SK-N-SH (cell line): Measurements from ENCODE around the gene AUTS2. TPM values are rescaled to one million over a fixed set of nuclear protein-coding genes. Genes with fewer than 3 reads are reported as not detected.

ENCODE experiments used
- CTCF ChIA-PET: fragments of 300-600, 350-600 bp; formaldehyde crosslinking; extraction: SDS; loops from one replicate; lab custom pipeline; 2021; lab: Yijun Ruan, JAX
- POLR2A ChIA-PET: fragments of 350-600 bp; sonication (Branson Sonifier 250); formaldehyde crosslinking; extraction: SDS; loops from one replicate; lab custom pipeline; 2020; ENCODE audit warnings: antibody characterized with exemption, inconsistent platforms; lab: Yijun Ruan, JAX
- DNase-seq: peaks from one replicate; pipeline ENCODE4 v3.0.0; 2012
- H2AFZ ChIP-seq: fragments of 200-600 bp; sonication (generic); 2 replicates; pipeline ENCODE4 v1.8.1; 2016; ENCODE audit warnings: antibody characterized with exemption, mild to moderate bottlenecking, low read depth
- H3F3A ChIP-seq: fragments of 200-600 bp; sonication (generic); replicated peaks from 2 replicates; pipeline ENCODE3; 2016; ENCODE audit warnings: antibody characterized with exemption, mild to moderate bottlenecking; ENCODE audit not compliant: insufficient read depth
- H3K27ac ChIP-seq, 2 experiments: fragments of 200-500 bp in 1 of 2; fragments of 200-600 bp in 1 of 2; sonication (Bioruptor generic) in 1 of 2; sonication (generic), shearing (Covaris generic) in 1 of 2; 2 replicates each; pipeline versions ENCODE4 v1.5.1 to v1.6.1; 2014 to 2016; ENCODE audit warnings: low read depth in 2 of 2, inconsistent platforms in 1 of 2, low read length in 1 of 2, mild to moderate bottlenecking in 1 of 2, mixed read lengths in 1 of 2
- H3K27me3 ChIP-seq: fragments of 200-600 bp; sonication (generic), shearing (Covaris generic); 2 replicates; pipeline ENCODE4 v1.6.1; 2016; ENCODE audit warnings: mixed run types; ENCODE audit not compliant: insufficient read depth
- H3K36me3 ChIP-seq, 2 experiments: fragments of 200-500 bp in 1 of 2; fragments of 200-600 bp in 1 of 2; sonication (Bioruptor generic) in 1 of 2; sonication (generic) in 1 of 2; replicated peaks in 1 of 2; 2 replicates each; pipeline versions ENCODE3 to v1.5.1; 2014 to 2016; ENCODE audit warnings: low read length in 1 of 2, mild to moderate bottlenecking in 1 of 2; ENCODE audit not compliant: insufficient read depth in 2 of 2, control insufficient read depth in 1 of 2
- H3K4me1 ChIP-seq, 2 experiments: fragments of 200-500 bp in 1 of 2; fragments of 200-600 bp in 1 of 2; sonication (Bioruptor generic) in 1 of 2; sonication (generic), shearing (Covaris generic) in 1 of 2; 2 replicates each; pipeline versions ENCODE4 v1.5.1 to v1.6.1; 2014 to 2016; ENCODE audit warnings: low read depth in 1 of 2, low read length in 1 of 2, mixed run types in 1 of 2; ENCODE audit not compliant: insufficient read depth in 2 of 2, control insufficient read depth in 1 of 2
- H3K4me2 ChIP-seq: fragments of 200-600 bp; sonication (generic), shearing (Covaris generic); 2 replicates; pipeline ENCODE4 v1.6.1; 2017; ENCODE audit warnings: mixed run types
- H3K4me3 ChIP-seq, 2 experiments: fragments of 200-500 bp in 1 of 2; fragments of 200-600 bp in 1 of 2; sonication (Bioruptor generic) in 1 of 2; sonication (generic), shearing (Covaris generic) in 1 of 2; 2 replicates each; pipeline versions ENCODE4 v1.5.1 to v1.8.1; 2014 to 2016; ENCODE audit warnings: low read depth in 2 of 2, inconsistent platforms in 1 of 2, low read length in 1 of 2, mild to moderate bottlenecking in 1 of 2, mixed read lengths in 1 of 2, moderate library complexity in 1 of 2
- H3K79me2 ChIP-seq: fragments of 200-600 bp; sonication (generic); 2 replicates; pipeline ENCODE4 v1.8.1; 2017; ENCODE audit warnings: mild to moderate bottlenecking; ENCODE audit not compliant: insufficient read depth
- H3K9ac ChIP-seq: fragments of 200-600 bp; sonication (generic); 2 replicates; pipeline ENCODE4 v1.6.1; 2017; ENCODE audit warnings: mixed run types
- H3K9me2 ChIP-seq: fragments of 200-600 bp; sonication (generic); 2 replicates; pipeline ENCODE4 v1.6.1; 2017; ENCODE audit warnings: mixed run types
- H3K9me3 ChIP-seq: fragments of 200-600 bp; sonication (generic); 2 replicates; pipeline ENCODE4 v1.6.1; 2017; ENCODE audit warnings: mixed run types, mild to moderate bottlenecking, moderate library complexity
- H4K20me1 ChIP-seq: fragments of 200-600 bp; sonication (generic); 2 replicates; pipeline ENCODE4 v1.6.1; 2017; ENCODE audit warnings: mild to moderate bottlenecking, mixed run types; ENCODE audit not compliant: insufficient read depth
- ELF1 ChIP-seq: IDR thresholded peaks from 2 replicates; pipeline ENCODE4 v1.4.0; 2012
- EZH2phosphoT487 ChIP-seq: fragments of 200-600 bp; sonication (generic); IDR thresholded peaks from 2 replicates; pipeline ENCODE4 v1.6.1; 2017; ENCODE audit warnings: low read depth, mixed run types, mild to moderate bottlenecking, antibody characterized with exemption, moderate library complexity, borderline replicate concordance
- FOSL2 ChIP-seq: IDR thresholded peaks from 2 replicates; pipeline ENCODE4 v1.4.0; 2012; ENCODE audit warnings: low read depth, mild to moderate bottlenecking, moderate library complexity, borderline replicate concordance
- FOXM1 ChIP-seq: IDR thresholded peaks from 2 replicates; pipeline ENCODE4 v1.4.0; 2012; ENCODE audit warnings: low read depth, mild to moderate bottlenecking
- GATA2 ChIP-seq: sonication (generic); formaldehyde crosslinking; IDR thresholded peaks from 2 replicates; pipeline ENCODE4 v1.5.0; 2020; ENCODE audit warnings: mild to moderate bottlenecking, missing genetic modification reagents
- JUND ChIP-seq: IDR thresholded peaks from 2 replicates; pipeline ENCODE4 v1.4.0; 2012
- MEF2A ChIP-seq: IDR thresholded peaks from 2 replicates; pipeline ENCODE4 v1.4.0; 2012; ENCODE audit warnings: low read depth, borderline replicate concordance
- MXI1 ChIP-seq: IDR thresholded peaks from 2 replicates; pipeline ENCODE4 v1.6.1; 2012; ENCODE audit warnings: mild to moderate bottlenecking, low read depth, low read length, improper control_type of control experiment
- NFIC ChIP-seq: IDR thresholded peaks from 2 replicates; pipeline ENCODE4 v1.4.0; 2012; ENCODE audit warnings: borderline replicate concordance
- POLR2AphosphoS5 ChIP-seq: IDR thresholded peaks from 2 replicates; pipeline ENCODE4 v1.6.1; 2012; ENCODE audit warnings: low read depth, low read length
- RAD21 ChIP-seq: IDR thresholded peaks from 2 replicates; pipeline ENCODE4 v1.6.1; 2012; ENCODE audit warnings: mild to moderate bottlenecking, low read length
- RCOR1 ChIP-seq: fragments of 150-350 bp; IDR thresholded peaks from 2 replicates; pipeline ENCODE4 v1.6.1; 2017; ENCODE audit warnings: antibody characterized with exemption, low read length
- RFX5 ChIP-seq: IDR thresholded peaks from 2 replicates; pipeline ENCODE4 v1.6.1; 2012; ENCODE audit warnings: mild to moderate bottlenecking, improper control_type of control experiment, low read length
- RXRA ChIP-seq: IDR thresholded peaks from 2 replicates; pipeline ENCODE4 v1.4.0; 2012; ENCODE audit warnings: low read depth, mild to moderate bottlenecking, borderline replicate concordance
- SIN3A ChIP-seq: IDR thresholded peaks from 2 replicates; pipeline ENCODE4 v1.6.1; 2012; ENCODE audit warnings: low read depth, mild to moderate bottlenecking, low read length, moderate library complexity, borderline replicate concordance
- TAF1 ChIP-seq: IDR thresholded peaks from 2 replicates; pipeline ENCODE4 v1.6.1; 2012; ENCODE audit warnings: low read depth, mild to moderate bottlenecking, low read length, moderate library complexity, borderline replicate concordance
- TCF12 ChIP-seq: IDR thresholded peaks from 2 replicates; pipeline ENCODE4 v1.4.0; 2012
- USF2 ChIP-seq: fragments of 150-350 bp; IDR thresholded peaks from 2 replicates; pipeline ENCODE4 v1.6.1; 2017; ENCODE audit warnings: antibody characterized with exemption, low read length, low read depth, borderline replicate concordance
- ZBTB33 ChIP-seq: IDR thresholded peaks from 2 replicates; pipeline ENCODE4 v1.4.0; 2012; ENCODE audit warnings: low read depth, borderline replicate concordance
- WGBS: methylation state at CpG from one replicate; pipeline ENCODE4 v1.1.6; 2017; ENCODE audit warnings: low lambda C conversion rate; 5-methylcytosine and 5-hydroxymethylcytosine counted together
- polyA plus RNA-seq, 3 experiments: library from polyadenylated mRNA; depleted of rRNA; stranded (reverse); fragments of >200 nt; gene quantifications; 2 replicates each; pipeline ENCODE4 v1.2.3, GENCODE V29; 2012

The AUTS2 gene
- polyA plus RNA-seq, 1 of the 3 experiments (the other 2 are of a cell fraction): 15.6 TPM

GRCh38 chr7:70711452-70711851 is 1113.2 kb downstream of the AUTS2 start:
- Histone ChIP-seq H3K4me3 (no peak overlapping the region), H2AFZ (no peak overlapping the region), H3K9me2 (no peaks in the 10 kb centered on the region), H3K9me3 (no peaks in the 10 kb centered on the region), H3K4me1 (peaks cover 21 to 24% of the 10 kb centered on the region in 2 experiments; a peak in 3 of 4 replicates), H4K20me1 (peaks cover 76% of the 10 kb centered on the region), H3K79me2 (peaks cover 96% of the 10 kb centered on the region), H3K4me2 (no peak overlapping the region), H3F3A (peaks cover 28% of the 10 kb centered on the region), H3K27me3 (no peaks in the 10 kb centered on the region), H3K36me3 (peaks cover 7 to 18% of the 10 kb centered on the region in 2 experiments), H3K27ac (no peak overlapping the region), H3K9ac (no peak overlapping the region)
- no peak for TF ChIP-seq GATA2 (CRISPR knock-in tag)
- no peak for TF ChIP-seq RAD21
- TF ChIP-seq POLR2AphosphoS5: no peak
- no peak for TF ChIP-seq NFIC
- no peak for TF ChIP-seq MEF2A
- no peak for TF ChIP-seq JUND
- TF ChIP-seq ELF1: no peak
- TF ChIP-seq SIN3A: no peak
- WGBS: 97% methylated on average over 11 of the region's 11 CpGs
- POLR2A ChIA-PET: no interaction called here
- CTCF ChIA-PET: interaction anchor here (0.9 to 1.9 kb wide), 4 partner anchors 9 to 668 kb away, joined by 4 to 8 read pairs (median 4); no protein-coding TSS in a partner anchor
- no peak for DNase-seq

DNA sequence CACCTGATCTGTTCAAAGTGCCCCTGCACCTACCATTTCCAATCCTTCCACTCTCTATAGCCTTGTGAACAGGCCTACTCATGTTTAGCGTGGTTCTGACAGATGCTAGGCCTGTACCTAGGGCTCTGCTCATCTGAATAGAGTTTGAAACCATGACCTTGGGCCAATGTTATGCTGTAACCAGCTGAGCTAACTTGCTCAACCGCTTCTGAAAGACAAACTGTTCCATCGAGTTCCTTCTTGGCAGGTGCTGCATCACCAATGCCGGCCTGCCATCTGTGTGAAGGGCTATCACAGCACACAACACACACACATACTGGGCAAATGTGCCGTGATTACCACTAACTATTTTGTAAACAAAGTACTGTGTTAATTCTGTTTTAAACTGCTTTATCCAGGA is 1114.7 kb downstream of the AUTS2 start:
- Histone ChIP-seq H2AFZ (no peak overlapping the region), H4K20me1 (peaks cover 76% of the 10 kb centered on the region), H3K9me3 (no peaks in the 10 kb centered on the region), H3K4me3 (no peak overlapping the region), H3K36me3 (peaks cover 7 to 10% of the 10 kb centered on the region in 2 experiments), H3F3A (peaks cover 23% of the 10 kb centered on the region), H3K27ac (no peak overlapping the region), H3K79me2 (peaks cover 96% of the 10 kb centered on the region), H3K27me3 (no peaks in the 10 kb centered on the region), H3K9ac (no peak overlapping the region), H3K4me2 (no peak overlapping the region), H3K4me1 (peaks cover 19 to 24% of the 10 kb centered on the region in 2 experiments; a peak in 3 of 4 replicates), H3K9me2 (no peaks in the 10 kb centered on the region)
- POLR2A ChIA-PET: no interaction called here
- WGBS: 90% methylated on average over 5 of the region's 5 CpGs
- no peak for DNase-seq
- TF ChIP-seq FOXM1: no peak
- TF ChIP-seq SIN3A: no peak
- no peak for TF ChIP-seq RCOR1
- TF ChIP-seq ZBTB33: no peak
- TF ChIP-seq TCF12: no peak
- no peak for TF ChIP-seq RFX5
- no peak for TF ChIP-seq MXI1
- TF ChIP-seq RAD21: no peak
- TF ChIP-seq USF2: no peak
- TF ChIP-seq FOSL2: no peak
- TF ChIP-seq TAF1: no peak
- no peak for TF ChIP-seq EZH2phosphoT487
- TF ChIP-seq RXRA: no peak
- CTCF ChIA-PET: interaction anchor here (1.5 to 2.9 kb wide), 2 partner anchors 15 to 17 kb away, joined by 4 to 22 read pairs; no protein-coding TSS in a partner anchor
